Neuronal stem cell (in vitro differentiated cells): ENCODE data around the gene MAGED1.

Source experiments
- DNase-seq: peaks from one replicate; pipeline ENCODE4 v3.0.0-alpha.2; 2013; ENCODE audit warnings: low spot score
- H2AFZ ChIP-seq: one replicate; pipeline ENCODE4 v1.6.1; 2013; ENCODE audit warnings: mild to moderate bottlenecking, low read length, inconsistent platforms
- H2AK5ac ChIP-seq: 2 replicates; pipeline ENCODE4 v1.6.1; 2013; ENCODE audit warnings: low read depth, mild to moderate bottlenecking, inconsistent platforms, low read length, moderate library complexity, mixed read lengths
- H2BK120ac ChIP-seq: 2 replicates; pipeline ENCODE4 v1.6.1; 2013; ENCODE audit warnings: low read depth, mild to moderate bottlenecking, inconsistent platforms, low read length, moderate library complexity, mixed read lengths
- H2BK12ac ChIP-seq: one replicate; pipeline ENCODE4 v1.6.1; 2013; ENCODE audit warnings: low read length, inconsistent platforms
- H2BK15ac ChIP-seq: 2 replicates; pipeline ENCODE4 v1.6.1; 2013; ENCODE audit warnings: mild to moderate bottlenecking, low read length, inconsistent platforms, mixed read lengths
- H2BK5ac ChIP-seq: one replicate; pipeline ENCODE4 v1.6.1; 2013; ENCODE audit warnings: inconsistent platforms, mild to moderate bottlenecking, low read length, moderate library complexity
- H3K14ac ChIP-seq: one replicate; pipeline ENCODE4 v1.6.1; 2013; ENCODE audit warnings: low read length, inconsistent platforms
- H3K18ac ChIP-seq: 2 replicates; pipeline ENCODE4 v1.6.1; 2013; ENCODE audit warnings: low read length, inconsistent platforms
- H3K23ac ChIP-seq: 2 replicates; pipeline ENCODE4 v1.6.1; 2013; ENCODE audit warnings: low read depth, mild to moderate bottlenecking, mixed read lengths, low read length, inconsistent platforms; ENCODE audit not compliant: poor library complexity
- H3K27ac ChIP-seq: replicated peaks from 3 replicates; pipeline ENCODE4 v1.5.1; 2013; ENCODE audit warnings: low read length, inconsistent platforms
- H3K27me3 ChIP-seq, 3 experiments: 2 replicates each; pipeline ENCODE4 v1.6.1; 2013; ENCODE audit warnings: low read length in 3 of 3, mild to moderate bottlenecking in 2 of 3, inconsistent platforms in 1 of 3, low read depth in 1 of 3, mixed read lengths in 1 of 3, moderate library complexity in 1 of 3; ENCODE audit not compliant: control insufficient read depth in 3 of 3, insufficient read depth in 3 of 3
- H3K36me3 ChIP-seq, 2 donors: replicated peaks in 1 of 2; 2 replicates each; pipeline ENCODE4 v1.6.1; 2013; ENCODE audit warnings: low read length in 2 of 2; ENCODE audit not compliant: control insufficient read depth in 2 of 2, insufficient read depth in 2 of 2
- H3K4ac ChIP-seq: 2 replicates; pipeline ENCODE4 v1.6.1; 2013; ENCODE audit warnings: inconsistent platforms, mild to moderate bottlenecking, low read length, moderate library complexity
- H3K4me1 ChIP-seq, 2 donors: 1 replicate in 1 of 2; 2 replicates in 1 of 2; pipeline ENCODE4 v1.6.1; 2013; ENCODE audit warnings: low read length in 2 of 2, low read depth in 1 of 2; ENCODE audit not compliant: control insufficient read depth in 2 of 2, insufficient read depth in 1 of 2
- H3K4me2 ChIP-seq: one replicate; pipeline ENCODE4 v1.6.1; 2013; ENCODE audit warnings: mild to moderate bottlenecking, low read length, inconsistent platforms; ENCODE audit not compliant: insufficient read depth, poor library complexity, severe bottlenecking
- H3K4me3 ChIP-seq, 2 donors: 2 replicates each; pipeline ENCODE4 v1.5.1; 2013; ENCODE audit warnings: low read length in 2 of 2, mild to moderate bottlenecking in 2 of 2, inconsistent platforms in 1 of 2, moderate library complexity in 1 of 2
- H3K79me1 ChIP-seq: one replicate; pipeline ENCODE4 v1.6.1; 2013; ENCODE audit warnings: low read depth, mild to moderate bottlenecking, inconsistent platforms, low read length, moderate library complexity
- H3K9ac ChIP-seq: one replicate; pipeline ENCODE4 v1.6.1; 2013; ENCODE audit warnings: mild to moderate bottlenecking, low read depth, low read length, inconsistent platforms; ENCODE audit not compliant: poor library complexity
- H3K9me3 ChIP-seq, 2 donors: replicated peaks in 1 of 2; 2 replicates each; pipeline versions ENCODE3 to v1.6.1; 2013; ENCODE audit warnings: low read length in 2 of 2, mild to moderate bottlenecking in 2 of 2, inconsistent platforms in 1 of 2, low read depth in 1 of 2, mixed read lengths in 1 of 2, moderate library complexity in 1 of 2; ENCODE audit not compliant: control insufficient read depth in 2 of 2, insufficient read depth in 1 of 2
- H4K8ac ChIP-seq: one replicate; pipeline ENCODE4 v1.6.1; 2013; ENCODE audit warnings: low read depth, mild to moderate bottlenecking, inconsistent platforms, low read length, moderate library complexity
- H4K91ac ChIP-seq: one replicate; pipeline ENCODE4 v1.6.1; 2013; ENCODE audit warnings: low read length, low read depth, mild to moderate bottlenecking, inconsistent platforms; ENCODE audit not compliant: poor library complexity
- WGBS, 2 donors: extraction: QIAGEN DNeasy Blood & Tissue Kit; methylation state at CpG; one replicate each; pipeline ENCODE4 v1.1.7; 2013; ENCODE audit warnings: missing lambda C conversion rate in 2 of 2, mixed read lengths in 1 of 2; ENCODE audit not compliant: insufficient read length in 2 of 2, insufficient replicate concordance in 1 of 2; ENCODE audit errors: extremely low coverage in 2 of 2; 5-methylcytosine and 5-hydroxymethylcytosine counted together

Gene MAGED1

DNA sequence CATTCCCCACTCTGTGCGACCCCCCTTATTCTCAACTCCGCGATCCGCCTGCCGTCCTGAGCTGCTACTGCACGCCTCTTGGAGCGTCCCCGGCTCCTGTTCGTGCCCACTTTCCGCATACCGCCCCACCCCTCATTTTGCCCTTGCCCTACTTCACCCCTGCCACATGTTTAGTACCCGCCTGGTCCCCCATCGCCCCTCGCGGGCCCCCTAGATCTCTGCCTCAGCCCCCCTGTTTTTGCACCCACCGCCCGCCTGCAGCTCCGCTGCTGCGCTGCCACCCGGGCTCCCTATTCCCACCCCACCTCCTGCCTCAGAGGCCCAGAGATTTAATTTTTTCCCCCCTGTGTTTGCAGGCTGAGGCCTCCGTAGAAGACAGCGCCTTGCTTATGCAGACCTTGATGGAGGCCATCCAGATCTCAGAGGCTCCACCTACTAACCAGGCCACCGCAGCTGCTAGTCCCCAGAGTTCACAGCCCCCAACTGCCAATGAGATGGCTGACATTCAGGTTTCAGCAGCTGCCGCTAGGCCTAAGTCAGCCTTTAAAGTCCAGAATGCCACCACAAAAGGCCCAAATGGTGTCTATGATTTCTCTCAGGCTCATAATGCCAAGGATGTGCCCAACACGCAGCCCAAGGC lies 1.4 kb downstream of the MAGED1 start:
- H2BK12ac ChIP-seq: no peak overlapping the region
- H3K27ac ChIP-seq: no peak overlapping the region
- H2AK5ac ChIP-seq: peak overlapping the region; percentile 56

DNA sequence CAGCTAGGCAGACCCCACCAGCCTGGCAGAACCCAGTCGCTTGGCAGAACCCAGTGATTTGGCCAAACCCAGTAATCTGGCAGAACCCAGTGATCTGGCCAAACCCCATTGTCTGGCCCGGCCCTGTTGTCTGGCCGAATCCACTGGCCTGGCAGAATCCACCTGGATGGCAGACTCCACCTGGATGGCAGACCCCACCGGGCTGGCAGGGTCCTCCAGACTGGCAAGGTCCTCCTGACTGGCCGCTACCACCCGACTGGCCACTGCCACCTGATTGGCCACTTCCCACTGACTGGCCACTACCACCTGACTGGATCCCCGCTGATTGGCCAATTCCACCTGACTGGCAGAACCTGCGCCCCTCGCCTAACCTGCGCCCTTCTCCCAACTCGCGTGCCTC lies 3.2 kb downstream of the MAGED1 start:
- Histone ChIP-seq H3K79me1 (peaks cover 5% of the 10 kb centered on the region), H4K8ac (no peak overlapping the region), H2AK5ac (no peak overlapping the region), H3K27me3 (no peaks in the 10 kb centered on the region), H4K91ac (no peak overlapping the region), H2AFZ (no peak overlapping the region), H3K36me3 (peaks cover 34 to 62% of the 10 kb centered on the region in 2 donors), H3K9me3 (no peaks in the 10 kb centered on the region), H3K27ac (no peak overlapping the region), H3K23ac (no peak overlapping the region), H3K4ac (no peak overlapping the region), H3K4me3 (no peak overlapping the region), H3K18ac (no peak overlapping the region), H3K4me2 (no peak overlapping the region), H2BK15ac (no peak overlapping the region), H2BK5ac (no peak overlapping the region), H2BK12ac (no peak overlapping the region), H3K4me1 (peaks cover 10 to 11% of the 10 kb centered on the region in 2 donors), H2BK120ac (no peak overlapping the region), H3K14ac (no peak overlapping the region), H3K9ac (peak overlapping the region; percentile 44)
- WGBS, 2 donors: no CpG with 5 or more reads among the region's 12 CpGs
- DNase-seq: no peak

More for the DNA sequence above, 1.4 kb downstream of the MAGED1 start:
- Histone ChIP-seq H3K18ac (peak overlapping the region; percentile 80), H3K36me3 (peaks cover 27 to 45% of the 10 kb centered on the region in 2 donors), H3K79me1 (peaks cover 5% of the 10 kb centered on the region), H3K4me3 (peak overlapping the region; percentile 87 to 95), H3K27me3 (no peaks in the 10 kb centered on the region), H2BK120ac (no peak overlapping the region), H3K4ac (no peak overlapping the region), H2BK15ac (no peak overlapping the region), H3K4me1 (peaks cover 10 to 15% of the 10 kb centered on the region in 2 donors), H3K9ac (peak overlapping the region; percentile 77), H3K4me2 (peak overlapping the region; percentile 60), H4K8ac (no peak overlapping the region), H2AFZ (no peak overlapping the region), H2BK5ac (no peak overlapping the region), H3K9me3 (no peaks in the 10 kb centered on the region), H3K23ac (no peak overlapping the region), H3K14ac (no peak overlapping the region), H4K91ac (no peak overlapping the region)
- no CpG with 5 or more reads among the region's 25 CpGs for WGBS, 2 donors
- no peak for DNase-seq

DNA sequence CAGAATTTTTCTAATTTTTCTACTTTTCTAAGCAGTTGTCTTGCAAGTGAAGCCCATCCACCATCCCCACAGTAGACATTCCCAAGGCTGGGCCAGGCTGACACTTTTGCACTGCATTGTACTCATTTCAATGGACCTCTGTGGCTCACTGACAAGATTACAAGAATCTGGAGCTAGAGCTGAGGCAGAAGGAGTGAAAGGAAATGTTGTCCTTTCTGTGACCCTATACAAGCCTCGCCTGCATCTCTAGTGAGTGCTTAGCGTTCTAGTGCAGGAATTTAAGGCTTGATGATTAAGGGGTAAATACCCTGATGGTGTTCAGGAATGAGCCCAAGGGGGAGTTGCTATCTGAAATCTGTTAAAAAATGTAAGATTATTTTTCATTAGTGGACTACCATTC lies 6.3 kb downstream of the MAGED1 start:
- Histone ChIP-seq H3K4me1 (peaks cover 1 to 3% of the 10 kb centered on the region in 2 donors), H3K27ac (no peak overlapping the region), H4K8ac (no peak overlapping the region), H2AK5ac (no peak overlapping the region), H3K9me3 (no peaks in the 10 kb centered on the region), H3K4me3 (no peak overlapping the region), H2BK5ac (no peak overlapping the region), H3K4me2 (no peak overlapping the region), H3K23ac (no peak overlapping the region), H3K79me1 (peaks cover 3% of the 10 kb centered on the region), H2BK15ac (no peak overlapping the region), H3K4ac (no peak overlapping the region), H3K36me3 (peaks cover 44 to 77% of the 10 kb centered on the region in 2 donors), H2BK12ac (no peak overlapping the region), H2AFZ (no peak overlapping the region), H3K9ac (no peak overlapping the region), H3K18ac (no peak overlapping the region), H2BK120ac (no peak overlapping the region), H4K91ac (no peak overlapping the region), H3K14ac (no peak overlapping the region), H3K27me3 (no peaks in the 10 kb centered on the region)
- no peak for DNase-seq
- no CpG with 5 or more reads among the region's 2 CpGs for WGBS, 2 donors

DNA sequence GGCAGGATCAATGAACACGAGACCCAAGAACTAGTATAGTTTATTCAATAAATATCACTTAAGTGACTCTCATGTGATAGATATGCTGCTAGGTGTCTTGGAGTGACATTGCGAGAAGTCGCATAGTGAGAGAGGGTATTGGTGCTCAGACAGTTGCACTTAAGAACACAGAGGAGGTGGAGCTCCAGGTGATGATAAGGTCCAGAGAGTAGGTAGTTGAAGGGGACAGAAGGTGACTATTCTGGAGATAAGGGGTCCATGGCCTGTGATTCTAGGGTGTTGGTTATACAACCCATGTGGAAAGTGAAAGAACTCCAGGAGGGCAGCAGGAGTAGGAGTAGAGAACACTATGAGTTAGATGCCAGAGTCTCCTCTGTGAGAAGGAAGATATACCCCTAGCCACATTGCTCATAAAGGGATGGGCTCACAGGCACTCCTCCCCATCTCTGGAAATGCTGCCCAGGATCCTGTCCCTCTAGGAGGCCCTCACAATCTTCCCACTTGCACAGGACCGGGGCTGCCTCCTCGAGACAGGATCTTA lies 9.2 kb downstream of the MAGED1 start:
- no peak overlapping the region for H2BK12ac ChIP-seq
- H3K36me3 ChIP-seq: peaks cover 26 to 52% of the 10 kb centered on the region in 2 donors
- H3K23ac ChIP-seq: no peak overlapping the region
- H2BK15ac ChIP-seq: no peak overlapping the region
- no peaks in the 10 kb centered on the region for H3K4me1 ChIP-seq
- H3K79me1 ChIP-seq: no peaks in the 10 kb centered on the region
- no peak overlapping the region for H2AFZ ChIP-seq
- no peak for DNase-seq
- no peak overlapping the region for H3K4me3 ChIP-seq
- H3K27me3 ChIP-seq: no peaks in the 10 kb centered on the region
- H4K8ac ChIP-seq: no peak overlapping the region
- H3K14ac ChIP-seq: no peak overlapping the region
- H2AK5ac ChIP-seq: no peak overlapping the region
- H3K9me3 ChIP-seq: no peaks in the 10 kb centered on the region
- no peak overlapping the region for H3K4ac ChIP-seq
- no peak overlapping the region for H3K18ac ChIP-seq
- H3K4me2 ChIP-seq: no peak overlapping the region
- no peak overlapping the region for H4K91ac ChIP-seq
- no peak overlapping the region for H3K27ac ChIP-seq
- no peak overlapping the region for H3K9ac ChIP-seq
- no CpG with 5 or more reads among the region's 5 CpGs for WGBS, 2 donors
- H2BK120ac ChIP-seq: no peak overlapping the region
- no peak overlapping the region for H2BK5ac ChIP-seq
